MM.1S (cell line): ENCODE measurements around the gene CD101.

ENCODE experiments used
- DNase-seq: peaks from one replicate; pipeline ENCODE4 v3.0.0-alpha.2; 2015
- H2AFZ ChIP-seq: fragments of 300-600 bp; sonication (generic); 2 replicates; pipeline ENCODE4 v1.6.0; 2016; ENCODE audit warnings: antibody characterized with exemption, low read length
- H3F3A ChIP-seq: fragments of 300-600 bp; sonication (generic); 2 replicates; pipeline ENCODE4 v1.6.1; 2016; ENCODE audit warnings: mild to moderate bottlenecking, antibody characterized with exemption, low read length, moderate library complexity, mixed read lengths; ENCODE audit not compliant: insufficient read depth
- H3K27ac ChIP-seq: fragments of 300-600 bp; sonication (generic); 2 replicates; pipeline ENCODE4 v1.5.1; 2016; ENCODE audit warnings: mild to moderate bottlenecking, low read length
- H3K27me3 ChIP-seq: fragments of 300-600 bp; sonication (generic); replicated peaks from 2 replicates; pipeline ENCODE4 v1.6.0; 2016; ENCODE audit warnings: low read length; ENCODE audit not compliant: insufficient read depth
- H3K36me3 ChIP-seq: fragments of 300-600 bp; sonication (generic); replicated peaks from 2 replicates; pipeline ENCODE4 v1.6.1; 2016; ENCODE audit warnings: mild to moderate bottlenecking, low read length, mixed read lengths; ENCODE audit not compliant: insufficient read depth
- H3K4me1 ChIP-seq: fragments of 300-600 bp; sonication (generic); 2 replicates; pipeline ENCODE4 v1.6.1; 2016; ENCODE audit warnings: low read length, mixed read lengths
- H3K4me2 ChIP-seq: fragments of 300-600 bp; sonication (generic); 2 replicates; pipeline ENCODE4 v1.6.0; 2016; ENCODE audit warnings: low read depth, low read length
- H3K4me3 ChIP-seq: fragments of 300-600 bp; sonication (generic); 2 replicates; pipeline ENCODE4 v1.5.1; 2016; ENCODE audit warnings: low read length, mixed read lengths
- H3K79me2 ChIP-seq: fragments of 300-600 bp; sonication (generic); 2 replicates; pipeline ENCODE4 v1.6.1; 2016; ENCODE audit warnings: mixed run types, low read length, mixed read lengths
- H3K9ac ChIP-seq: fragments of 300-600 bp; sonication (generic); 2 replicates; pipeline ENCODE4 v1.6.1; 2016; ENCODE audit warnings: low read length, mixed read lengths
- H3K9me2 ChIP-seq: fragments of 300-600 bp; sonication (generic); replicated peaks from 2 replicates; pipeline ENCODE4 v1.6.1; 2016; ENCODE audit warnings: mild to moderate bottlenecking, low read length, mixed read lengths; ENCODE audit not compliant: insufficient read depth
- H3K9me3 ChIP-seq: fragments of 300-600 bp; sonication (generic); replicated peaks from 2 replicates; pipeline ENCODE4 v1.6.1; 2016; ENCODE audit warnings: mild to moderate bottlenecking, low read length, mixed read lengths; ENCODE audit not compliant: insufficient read depth
- H4K20me1 ChIP-seq: fragments of 300-600 bp; sonication (generic); 2 replicates; pipeline ENCODE4 v1.6.1; 2016; ENCODE audit warnings: mild to moderate bottlenecking, low read length, moderate library complexity, mixed read lengths; ENCODE audit not compliant: insufficient read depth
- EZH2 ChIP-seq: fragments of 300-600 bp; sonication (generic); optimal IDR thresholded peaks from 2 replicates; pipeline ENCODE3; 2017; ENCODE audit warnings: low read depth, mild to moderate bottlenecking, antibody characterized with exemption, low read length, mixed read lengths
- EZH2phosphoT487 ChIP-seq: fragments of 300-600 bp; sonication (generic); IDR thresholded peaks from 2 replicates; pipeline ENCODE4 v1.6.1; 2018; ENCODE audit warnings: antibody characterized with exemption, low read length
- TF ChIP-seq, protein P1 (sequence below): fragments of 300-600 bp; sonication (generic); IDR thresholded peaks from 2 replicates; pipeline ENCODE4 v1.5.1; 2016; ENCODE audit warnings: antibody characterized with exemption, low read length, mixed read lengths

Gene CD101

DNA sequence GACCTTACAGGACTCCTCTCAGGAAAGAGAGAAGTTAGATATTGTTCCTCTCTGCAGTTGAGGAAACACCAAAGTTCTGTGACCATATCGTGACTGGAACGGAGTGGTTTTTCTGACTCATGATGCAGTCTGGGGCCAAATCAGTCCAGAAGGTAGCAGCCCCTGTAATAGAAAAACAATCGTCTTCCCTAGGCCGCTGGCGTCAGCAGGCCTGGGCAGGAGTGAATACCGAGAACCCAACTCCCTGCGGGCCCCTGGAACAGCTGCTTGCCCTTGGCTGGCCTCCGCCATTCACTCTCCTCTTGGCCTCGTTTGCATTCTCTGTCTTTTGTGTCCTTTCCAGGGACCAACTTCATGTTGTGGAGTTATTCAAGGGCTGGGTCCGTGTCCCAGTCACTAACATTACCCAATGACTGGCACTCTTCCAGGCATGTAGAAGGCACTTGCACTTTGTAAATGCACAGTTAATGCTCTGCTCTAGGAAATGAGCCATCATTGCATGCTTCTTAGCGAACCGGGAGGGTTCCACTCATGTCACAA is 10.9 kb upstream of the CD101 start:
- H2AFZ ChIP-seq, result no peak overlapping the region
- no peak for DNase-seq
- H3K4me3 ChIP-seq, result no peak overlapping the region
- H3K4me1 ChIP-seq, result no peaks in the 10 kb centered on the region
- H3K36me3 ChIP-seq, result no peaks in the 10 kb centered on the region
- no peaks in the 10 kb centered on the region for H3K27me3 ChIP-seq
- no peak for TF ChIP-seq EZH2phosphoT487
- H3F3A ChIP-seq, result no peaks in the 10 kb centered on the region
- no peaks in the 10 kb centered on the region for H3K9me2 ChIP-seq
- H3K79me2 ChIP-seq, result no peaks in the 10 kb centered on the region
- no peaks in the 10 kb centered on the region for H4K20me1 ChIP-seq
- no peaks in the 10 kb centered on the region for H3K9me3 ChIP-seq
- no peak overlapping the region for H3K9ac ChIP-seq
- H3K4me2 ChIP-seq, result no peak overlapping the region
- no peak overlapping the region for H3K27ac ChIP-seq

DNA sequence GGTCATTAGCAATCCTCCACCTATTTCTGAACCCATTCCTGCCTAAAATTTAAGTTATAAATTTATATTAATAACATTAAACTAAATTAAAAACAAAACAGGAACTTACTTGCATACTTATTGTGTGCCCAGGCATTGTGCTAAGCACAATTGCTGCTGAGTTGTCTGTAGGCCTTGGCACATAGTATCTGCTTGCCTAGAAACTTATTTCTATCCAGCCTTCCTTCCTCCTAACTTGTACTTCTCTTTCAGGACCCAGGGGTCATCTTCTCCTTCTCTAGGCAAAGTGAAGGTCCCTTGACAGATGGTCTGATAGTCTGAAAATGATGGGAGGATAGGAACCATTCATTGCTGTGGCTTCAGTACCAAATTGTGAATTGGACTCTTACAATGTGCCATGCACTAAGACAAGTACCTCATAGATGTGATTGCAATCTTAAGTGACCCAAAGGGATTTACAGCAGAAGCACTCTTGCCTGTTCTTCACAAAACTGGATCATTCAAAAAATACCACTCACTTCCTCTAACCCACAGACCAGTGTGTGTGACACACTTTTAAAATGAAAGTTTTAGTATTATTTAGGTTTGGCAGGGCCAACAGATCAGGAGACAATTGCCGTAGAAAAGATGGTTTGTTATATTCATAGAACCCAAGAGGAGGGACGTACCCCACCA is 10.3 kb upstream of the CD101 start:
- no peak for DNase-seq
- Histone ChIP-seq H3K4me3 (no peak overlapping the region), H3K4me2 (no peak overlapping the region), H3K36me3 (no peaks in the 10 kb centered on the region), H3F3A (no peaks in the 10 kb centered on the region), H3K9me3 (no peaks in the 10 kb centered on the region), H4K20me1 (no peaks in the 10 kb centered on the region), H3K79me2 (no peaks in the 10 kb centered on the region), H3K9me2 (no peaks in the 10 kb centered on the region), H3K27ac (no peak overlapping the region), H3K27me3 (no peaks in the 10 kb centered on the region), H3K9ac (no peak overlapping the region), H2AFZ (no peak overlapping the region), H3K4me1 (no peaks in the 10 kb centered on the region)
- TF ChIP-seq, protein P1, sequence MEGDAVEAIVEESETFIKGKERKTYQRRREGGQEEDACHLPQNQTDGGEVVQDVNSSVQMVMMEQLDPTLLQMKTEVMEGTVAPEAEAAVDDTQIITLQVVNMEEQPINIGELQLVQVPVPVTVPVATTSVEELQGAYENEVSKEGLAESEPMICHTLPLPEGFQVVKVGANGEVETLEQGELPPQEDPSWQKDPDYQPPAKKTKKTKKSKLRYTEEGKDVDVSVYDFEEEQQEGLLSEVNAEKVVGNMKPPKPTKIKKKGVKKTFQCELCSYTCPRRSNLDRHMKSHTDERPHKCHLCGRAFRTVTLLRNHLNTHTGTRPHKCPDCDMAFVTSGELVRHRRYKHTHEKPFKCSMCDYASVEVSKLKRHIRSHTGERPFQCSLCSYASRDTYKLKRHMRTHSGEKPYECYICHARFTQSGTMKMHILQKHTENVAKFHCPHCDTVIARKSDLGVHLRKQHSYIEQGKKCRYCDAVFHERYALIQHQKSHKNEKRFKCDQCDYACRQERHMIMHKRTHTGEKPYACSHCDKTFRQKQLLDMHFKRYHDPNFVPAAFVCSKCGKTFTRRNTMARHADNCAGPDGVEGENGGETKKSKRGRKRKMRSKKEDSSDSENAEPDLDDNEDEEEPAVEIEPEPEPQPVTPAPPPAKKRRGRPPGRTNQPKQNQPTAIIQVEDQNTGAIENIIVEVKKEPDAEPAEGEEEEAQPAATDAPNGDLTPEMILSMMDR, result no peak
- TF ChIP-seq EZH2, result no peak
- TF ChIP-seq EZH2phosphoT487, result no peak

DNA sequence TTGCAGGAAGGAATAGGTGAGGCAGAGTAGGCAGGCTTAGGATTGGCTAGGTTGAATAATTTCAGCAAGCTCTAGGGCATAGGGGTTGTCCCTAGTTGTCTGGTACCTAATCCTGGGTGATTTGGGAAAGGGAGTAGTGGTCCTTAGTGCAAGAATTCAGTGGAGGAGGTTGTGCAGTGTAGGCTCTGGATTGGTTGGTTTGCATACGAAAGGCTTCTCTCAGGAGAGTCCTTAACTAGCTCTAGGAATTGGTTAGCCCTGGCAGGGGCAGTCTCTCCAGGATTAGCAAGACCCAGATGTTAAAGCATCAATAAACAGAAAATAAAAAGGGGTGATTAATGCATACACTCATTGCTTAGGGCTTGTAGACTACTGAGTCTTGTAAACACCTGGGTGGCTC is 9.6 kb upstream of the CD101 start:
- H3K9ac ChIP-seq, result no peak overlapping the region
- no peak overlapping the region for H3K27ac ChIP-seq
- H3F3A ChIP-seq, result no peaks in the 10 kb centered on the region
- no peak overlapping the region for H3K4me3 ChIP-seq
- H3K9me3 ChIP-seq, result no peaks in the 10 kb centered on the region
- H3K36me3 ChIP-seq, result no peaks in the 10 kb centered on the region
- H3K4me2 ChIP-seq, result no peak overlapping the region
- no peaks in the 10 kb centered on the region for H3K9me2 ChIP-seq
- TF ChIP-seq, protein P1, result no peak
- TF ChIP-seq EZH2, result no peak
- TF ChIP-seq EZH2phosphoT487, result no peak
- no peak for DNase-seq
- H3K27me3 ChIP-seq, result no peaks in the 10 kb centered on the region
- H4K20me1 ChIP-seq, result no peaks in the 10 kb centered on the region
- no peak overlapping the region for H2AFZ ChIP-seq
- H3K4me1 ChIP-seq, result no peaks in the 10 kb centered on the region
- no peaks in the 10 kb centered on the region for H3K79me2 ChIP-seq

DNA sequence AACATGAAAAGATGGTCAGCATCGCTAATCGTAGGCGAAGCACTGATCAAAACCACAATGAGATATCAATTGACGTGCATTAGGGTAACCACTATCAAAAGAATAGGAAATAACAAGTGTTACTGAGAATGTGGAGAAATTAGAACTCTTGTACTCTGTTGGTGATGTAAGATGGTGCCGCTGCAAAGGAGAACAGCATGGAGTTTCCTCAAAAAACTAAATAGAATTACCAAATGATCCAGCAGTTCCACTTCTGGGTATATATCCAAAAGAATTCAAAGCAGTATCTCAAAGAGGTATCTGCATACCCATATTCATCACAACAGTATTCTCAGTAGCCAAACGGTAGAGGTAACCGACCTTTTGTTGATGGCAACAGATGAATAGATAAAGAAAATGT is 8.3 kb upstream of the CD101 start:
- no peak overlapping the region for H3K9ac ChIP-seq
- no peak overlapping the region for H2AFZ ChIP-seq
- no peaks in the 10 kb centered on the region for H3K79me2 ChIP-seq
- no peaks in the 10 kb centered on the region for H3K36me3 ChIP-seq
- H3K27me3 ChIP-seq, result no peaks in the 10 kb centered on the region
- no peak for DNase-seq
- H3F3A ChIP-seq, result no peaks in the 10 kb centered on the region
- H3K4me1 ChIP-seq, result no peaks in the 10 kb centered on the region
- H3K9me2 ChIP-seq, result no peaks in the 10 kb centered on the region
- TF ChIP-seq, protein P1, result no peak
- TF ChIP-seq EZH2phosphoT487 (no peak), EZH2 (no peak)
- no peaks in the 10 kb centered on the region for H3K9me3 ChIP-seq
- H3K4me2 ChIP-seq, result no peak overlapping the region
- no peak overlapping the region for H3K4me3 ChIP-seq
- H4K20me1 ChIP-seq, result no peaks in the 10 kb centered on the region
- no peak overlapping the region for H3K27ac ChIP-seq
